Suprapubic skin (tissue), 4 donors: Measurements from ENCODE around the gene RALGPS1. TPM values are rescaled to one million over a fixed set of nuclear protein-coding genes. Genes with fewer than 3 reads are reported as not detected.
A peak's percentile ranks its signal among the peaks of the same experiment; 100 is the strongest.

Source experiments
- DNase-seq, 2 donors: peaks; one replicate each; pipeline ENCODE4 v3.0.0-alpha.2; 2019; ENCODE audit warnings: low spot score in 2 of 2
- H3K27ac ChIP-seq: fragments of 200-600 bp; sonication (generic); one replicate; pipeline ENCODE4 v1.5.1; 2019
- H3K27me3 ChIP-seq: fragments of 200-600 bp; sonication (generic); one replicate; pipeline ENCODE4 v1.5.1; 2019
- H3K36me3 ChIP-seq: fragments of 200-600 bp; sonication (generic); one replicate; pipeline ENCODE4 v1.5.1; 2019
- H3K4me1 ChIP-seq: fragments of 200-600 bp; sonication (generic); one replicate; pipeline ENCODE4 v1.5.1; 2019
- H3K4me3 ChIP-seq: fragments of 200-600 bp; sonication (generic); one replicate; pipeline ENCODE4 v1.5.1; 2019; ENCODE audit warnings: mild to moderate bottlenecking
- H3K9me3 ChIP-seq: fragments of 200-600 bp; sonication (generic); one replicate; pipeline ENCODE4 v1.5.1; 2019
- CTCF ChIP-seq, 2 donors: fragments of 200-600 bp in 1 of 2; fragments of 450-650 bp in 1 of 2; sonication (generic) in 1 of 2; IDR thresholded peaks; one replicate each; pipeline ENCODE4 v1.5.1; 2016 to 2019; ENCODE audit warnings: antibody characterized with exemption in 2 of 2, mild to moderate bottlenecking in 1 of 2, moderate library complexity in 1 of 2
- EP300 ChIP-seq: sonication (generic); formaldehyde crosslinking; IDR thresholded peaks from one replicate; pipeline ENCODE4 v1.6.1; 2017; ENCODE audit warnings: antibody characterized with exemption
- POLR2A ChIP-seq, 2 donors: fragments of 450-650 bp; IDR thresholded peaks; one replicate each; pipeline ENCODE4 v1.6.1; 2017; ENCODE audit warnings: antibody characterized with exemption in 2 of 2, mild to moderate bottlenecking in 2 of 2, moderate library complexity in 2 of 2
- POLR2AphosphoS5 ChIP-seq, 3 donors: sonication (generic); formaldehyde crosslinking; IDR thresholded peaks; one replicate each; pipeline ENCODE4 v1.6.1; 2017; ENCODE audit warnings: antibody characterized with exemption in 3 of 3
- WGBS: methylation state at CpG from one replicate; pipeline ENCODE4 v1.1.5; 2018; 5-methylcytosine and 5-hydroxymethylcytosine counted together
- total RNA-seq, 4 donors: library from RNA; depleted of rRNA; stranded (reverse); fragments of >200 nt; gene quantifications; one replicate each; pipeline ENCODE4 v1.1.0, GENCODE V29; 2016

The RALGPS1 gene
- total RNA-seq, 4 donors from 2014 or later = 14.8 to 86.7 (median 21.4) TPM

DNA sequence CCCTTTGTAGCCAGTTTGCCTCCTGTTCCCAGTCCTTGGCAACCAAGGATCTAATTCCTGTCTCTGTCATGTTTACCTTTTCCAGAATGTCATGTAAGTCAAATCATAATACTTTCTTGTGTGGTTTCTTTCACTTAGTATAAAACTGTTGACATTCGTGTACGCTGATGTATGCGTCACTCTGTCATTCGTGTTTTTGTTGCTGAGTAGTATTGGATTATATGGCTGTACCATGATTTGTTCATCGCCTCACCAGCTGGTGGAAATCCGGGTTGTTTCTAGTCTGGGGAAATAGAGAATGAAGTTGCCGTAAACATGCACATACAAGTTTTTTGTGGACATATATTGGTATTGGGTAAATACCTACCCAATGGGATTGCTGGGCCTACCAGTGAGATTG, 110.5 kb downstream of the RALGPS1 start:
- Histone ChIP-seq H3K36me3 (no peaks in the 10 kb centered on the region), H3K9me3 (no peaks in the 10 kb centered on the region), H3K4me1 (peaks cover 46% of the 10 kb centered on the region), H3K27me3 (no peaks in the 10 kb centered on the region), H3K4me3 (no peak overlapping the region), H3K27ac (peak overlapping the region; percentile 59)
- 91% methylated on average over 7 of the region's 7 CpGs for WGBS
- no peak for TF ChIP-seq POLR2AphosphoS5 (IDR thresholded peaks at IDR 0.05)
- no peak for TF ChIP-seq EP300
- no peak for TF ChIP-seq POLR2A (IDR thresholded peaks at IDR 0.05)
- TF ChIP-seq CTCF (IDR thresholded peaks at IDR 0.05) = no peak
- no peak for DNase-seq

- Histone ChIP-seq H3K27ac (no peak overlapping the region), H3K27me3 (no peaks in the 10 kb centered on the region), H3K9me3 (no peaks in the 10 kb centered on the region), H3K36me3 (no peaks in the 10 kb centered on the region), H3K4me1 (peaks cover 31% of the 10 kb centered on the region), H3K4me3 (no peak overlapping the region)
- DNase-seq = no peak
- 62% methylated on average over 2 of the region's 2 CpGs for WGBS
- TF ChIP-seq EP300 (no peak), POLR2A (IDR thresholded peaks at IDR 0.05) (no peak), POLR2AphosphoS5 (IDR thresholded peaks at IDR 0.05) (no peak), CTCF (IDR thresholded peaks at IDR 0.05) (no peak)
Observed at GRCh38 chr9:127027694-127028093, 113.1 kb downstream of the RALGPS1 start.

- peaks cover 14% of the 10 kb centered on the region for H3K4me1 ChIP-seq
- TF ChIP-seq EP300 (no peak), CTCF (IDR thresholded peaks at IDR 0.05) (no peak), POLR2A (IDR thresholded peaks at IDR 0.05) (no peak), POLR2AphosphoS5 (IDR thresholded peaks at IDR 0.05) (no peak)
- no peaks in the 10 kb centered on the region for H3K9me3 ChIP-seq
- no peak overlapping the region for H3K27ac ChIP-seq
- DNase-seq = no peak
- no peak overlapping the region for H3K4me3 ChIP-seq
- 88% methylated on average over 11 of the region's 11 CpGs for WGBS
- H3K36me3 ChIP-seq = no peaks in the 10 kb centered on the region
- no peaks in the 10 kb centered on the region for H3K27me3 ChIP-seq
Observed at GRCh38 chr9:127029548-127029947, 115.0 kb downstream of the RALGPS1 start.

- Histone ChIP-seq H3K4me3 (no peak overlapping the region), H3K4me1 (peaks cover 17% of the 10 kb centered on the region), H3K9me3 (no peaks in the 10 kb centered on the region), H3K27ac (no peak overlapping the region), H3K36me3 (no peaks in the 10 kb centered on the region), H3K27me3 (no peaks in the 10 kb centered on the region)
- WGBS = 95% methylated on average over 9 of the region's 9 CpGs
- TF ChIP-seq EP300 = no peak
- no peak for TF ChIP-seq CTCF (IDR thresholded peaks at IDR 0.05)
- no peak for TF ChIP-seq POLR2AphosphoS5 (IDR thresholded peaks at IDR 0.05)
- TF ChIP-seq POLR2A (IDR thresholded peaks at IDR 0.05) = no peak
- no peak for DNase-seq
Observed at GRCh38 chr9:127030814-127031740, 116.5 kb downstream of the RALGPS1 start.

DNA sequence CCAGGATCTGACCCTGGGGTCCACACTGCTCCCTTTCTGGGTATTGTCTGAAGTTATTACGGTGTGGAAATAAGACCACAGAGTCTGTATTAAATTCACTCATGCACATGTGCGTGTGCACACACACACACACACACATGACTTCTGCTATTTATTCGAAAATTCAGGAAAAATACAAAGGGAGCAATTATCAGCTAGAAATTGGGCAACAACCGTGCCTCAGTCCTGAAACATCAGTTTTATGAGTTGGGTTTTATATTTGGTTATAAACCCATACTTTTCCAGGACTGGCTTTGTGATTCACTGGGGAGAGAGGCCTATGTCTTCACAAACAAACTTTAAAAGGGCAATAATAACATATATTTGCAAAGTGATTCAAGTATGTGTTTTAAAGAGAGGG, 117.7 kb downstream of the RALGPS1 start:
- Histone ChIP-seq H3K36me3 (no peaks in the 10 kb centered on the region), H3K4me3 (no peak overlapping the region), H3K9me3 (no peaks in the 10 kb centered on the region), H3K27ac (no peak overlapping the region), H3K27me3 (no peaks in the 10 kb centered on the region), H3K4me1 (peaks cover 22% of the 10 kb centered on the region)
- DNase-seq = no peak
- TF ChIP-seq EP300 (no peak), POLR2A (IDR thresholded peaks at IDR 0.05) (no peak)
- WGBS = 94% methylated on average over 4 of the region's 4 CpGs
